ENCODE measurements around the gene KIF13A. TPM values are rescaled to one million over a fixed set of nuclear protein-coding genes. Genes with fewer than 3 reads are reported as not detected.

KIF13A gene
- total and polyA plus RNA-seq, 10 of the 15 experiments (the other 5 are each of a cell fraction or from before 2014, with no cell fraction given): 0.02 to 0.26 (median 0.13) TPM; not detected in 2

- Histone ChIP-seq H3K4me1 (ENCODE audit: control insufficient read depth, insufficient read depth, low read length) (no peaks in the 10 kb centered on the region), H3K27ac (ENCODE audit: control insufficient read depth, insufficient read depth) (no peak overlapping the region), H3K9ac (ENCODE audit: control insufficient read depth, insufficient read depth, low read length) (no peak overlapping the region), H4K20me1 (ENCODE audit: control insufficient read depth, insufficient read depth) (no peaks in the 10 kb centered on the region), H3K9me3 (replicated peaks; ENCODE audit: control insufficient read depth, insufficient read depth, low read length) (no peaks in the 10 kb centered on the region), H3K4me3 (no peak overlapping the region), H3K27me3 (replicated peaks in 1 of 2; ENCODE audit: control insufficient read depth in 2 of 2, insufficient read depth in 2 of 2, low read length in 1 of 2) (no peaks in the 10 kb centered on the region; a peak in 1 of 4 replicates), H3K79me2 (ENCODE audit: control insufficient read depth, insufficient read depth, low read length) (no peaks in the 10 kb centered on the region), H3K36me3 (ENCODE audit: control insufficient read depth in 2 of 2, insufficient read depth in 2 of 2, low read length in 1 of 2) (no peaks in the 10 kb centered on the region), H3K4me2 (ENCODE audit: control insufficient read depth, insufficient read depth) (no peak overlapping the region), H2AFZ (ENCODE audit: control insufficient read depth, low read depth, low read length) (no peak overlapping the region)
- intact Hi-C loops (cut with micrococcal nuclease; ENCODE audit: unreplicated experiment): no loop called here
- ChIA-PET SMC1A (ENCODE audit: uncharacterized antibody, unreplicated experiment) (no interaction called here), RAD21 (ENCODE audit: unreplicated experiment) (no interaction called here), POLR2A (no interaction called here), CTCF (no interaction called here)
- WGBS (ENCODE audit: insufficient coverage, insufficient replicate concordance, low lambda C conversion rate, missing lambda C conversion rate): 70% methylated on average over 4 of the region's 4 CpGs
- DNase-seq (ENCODE audit: low read depth, low spot score): no peak
- in situ Hi-C loops (cut with MboI): no loop called here
- ATAC-seq: no peak
- TF ChIP-seq KDM1A (IDR thresholded peaks at IDR 0.05; ENCODE audit: borderline replicate concordance) (no peak), BMI1 (IDR thresholded peaks at IDR 0.05; ENCODE audit: borderline replicate concordance) (no peak), ZBTB40 (IDR thresholded peaks at IDR 0.05; ENCODE audit: borderline replicate concordance) (no peak), RB1 (IDR thresholded peaks at IDR 0.05; ENCODE audit: borderline replicate concordance) (no peak), LARP7 (IDR thresholded peaks at IDR 0.05) (no peak), ZNF384 (IDR thresholded peaks at IDR 0.05; ENCODE audit: borderline replicate concordance, low read depth, low read length) (no peak), E2F4 (IDR thresholded peaks at IDR 0.05; ENCODE audit: low read depth, low read length) (no peak), CBFB (IDR thresholded peaks at IDR 0.05; ENCODE audit: low read depth) (no peak), ATF2 (IDR thresholded peaks at IDR 0.05; ENCODE audit: low read length) (no peak), USF1 (IDR thresholded peaks at IDR 0.05; ENCODE audit: borderline replicate concordance, extremely low read length, insufficient read depth, low read depth, low read length) (no peak), ZNF274 (IDR thresholded peaks at IDR 0.05; ENCODE audit: insufficient read depth, insufficient read length) (no peak), NRF1 (conservative IDR thresholded peaks at IDR 0.05; ENCODE audit: low read depth, low read length) (no peak)
- no peak for FAIRE-seq
- no TSS peak for BruUV-seq (replicated peaks)
Measured at GRCh38 chr6:18036781-18037180, 49.3 kb upstream of the KIF13A start.

Data from GM12878 (cell line).